ENCODE measurements around the gene ZGRF1. TPM values are rescaled to one million over a fixed set of nuclear protein-coding genes. Genes with fewer than 3 reads are reported as not detected.
"Not testable (repeated sequence)": the region's sequence is repeated elsewhere in the genome, so short reads cannot be mapped to it uniquely, and the experiment has no call there.

ZGRF1 gene
- total RNA-seq, 2 donors from 2014 or later: 1.0 to 2.0 TPM

GRCh38 chr4:112559053-112559452 is 77.7 kb downstream of the ZGRF1 start:
- Histone ChIP-seq H3K36me3 (no peaks in the 10 kb centered on the region), H3K4me3 (no peak overlapping the region)

GRCh38 chr4:112557676-112558411 is 78.9 kb downstream of the ZGRF1 start:
- Histone ChIP-seq H3K4me1 (no peaks in the 10 kb centered on the region), H3K4me3 (no peak overlapping the region), H3K27ac (no peak overlapping the region), H3K36me3 (no peaks in the 10 kb centered on the region), H3K27me3 (no peaks in the 10 kb centered on the region), H3K9me3 (no peaks in the 10 kb centered on the region)
- no peak for DNase-seq (ENCODE audit: low spot score)
- no peak for TF ChIP-seq CTCF (IDR thresholded peaks at IDR 0.05)

More at GRCh38 chr4:112559053-112559452, 77.7 kb downstream of the ZGRF1 start:
- Histone ChIP-seq H3K9me3 (no peaks in the 10 kb centered on the region), H3K27ac (no peak overlapping the region), H3K4me1 (no peaks in the 10 kb centered on the region), H3K27me3 (no peaks in the 10 kb centered on the region)
- DNase-seq (ENCODE audit: low spot score): no peak
- TF ChIP-seq CTCF (IDR thresholded peaks at IDR 0.05): no peak

- H3K4me3 ChIP-seq; H3K27me3 ChIP-seq; DNase-seq (ENCODE audit: low spot score); H3K4me1 ChIP-seq; H3K27ac ChIP-seq; H3K36me3 ChIP-seq; H3K9me3 ChIP-seq: not testable (repeated sequence)
These were observed 82.4 kb downstream of the ZGRF1 start for GRCh38 chr4:112554271-112554670.

GRCh38 chr4:112552668-112553067 is 84.0 kb downstream of the ZGRF1 start:
- Histone ChIP-seq H3K27me3 (no peaks in the 10 kb centered on the region), H3K9me3 (no peaks in the 10 kb centered on the region), H3K4me3 (no peak overlapping the region), H3K36me3 (no peaks in the 10 kb centered on the region), H3K27ac (no peak overlapping the region), H3K4me1 (no peaks in the 10 kb centered on the region)
- TF ChIP-seq CTCF (IDR thresholded peaks at IDR 0.05): no peak
- no peak for DNase-seq (ENCODE audit: low spot score)

GRCh38 chr4:112550728-112551127 is 86.0 kb downstream of the ZGRF1 start:
- Histone ChIP-seq H3K4me1 (no peaks in the 10 kb centered on the region), H3K36me3 (no peaks in the 10 kb centered on the region), H3K27ac (no peak overlapping the region), H3K27me3 (no peaks in the 10 kb centered on the region), H3K4me3 (no peak overlapping the region), H3K9me3 (no peaks in the 10 kb centered on the region)
- no peak for TF ChIP-seq CTCF (IDR thresholded peaks at IDR 0.05)
- no peak for DNase-seq (ENCODE audit: low spot score)

- no peak for DNase-seq (ENCODE audit: low spot score)
- Histone ChIP-seq H3K36me3 (no peaks in the 10 kb centered on the region), H3K4me3 (no peak overlapping the region), H3K27me3 (no peaks in the 10 kb centered on the region), H3K4me1 (no peaks in the 10 kb centered on the region), H3K9me3 (no peaks in the 10 kb centered on the region), H3K27ac (no peak overlapping the region)
- no peak for TF ChIP-seq CTCF (IDR thresholded peaks at IDR 0.05)
These were observed 90.2 kb downstream of the ZGRF1 start for GRCh38 chr4:112546476-112546875.
